NCI-H1436 (cell line): Measurements from ENCODE around the gene BAAT.
"Not testable (repeated sequence)": the region's sequence is repeated elsewhere in the genome, so short reads cannot be mapped to it uniquely, and the experiment has no call there.

Experiments used
- DNase-seq: peaks from one replicate; lab custom pipeline; 2025; lab: John Stamatoyannopoulos, UW

The BAAT gene

DNA sequence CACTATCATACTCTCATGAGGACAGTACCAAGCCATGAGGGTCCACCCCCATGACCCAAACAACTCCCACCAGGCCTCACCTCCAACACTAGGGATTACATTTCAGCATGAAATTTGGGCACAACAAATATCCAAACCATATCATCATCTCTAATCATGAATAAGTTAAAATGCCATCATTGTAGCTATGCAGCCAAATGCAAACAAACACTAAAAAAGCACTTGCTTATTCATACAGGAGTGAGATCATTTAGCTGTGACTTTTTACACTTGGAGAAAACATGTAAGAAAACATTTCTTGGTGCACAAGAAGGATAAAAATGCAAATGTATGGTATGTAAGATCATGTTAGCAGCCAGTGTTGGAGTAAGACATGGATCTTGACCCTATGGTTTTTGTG, 24.2 kb downstream of the BAAT start:
- no peak for DNase-seq

DNA sequence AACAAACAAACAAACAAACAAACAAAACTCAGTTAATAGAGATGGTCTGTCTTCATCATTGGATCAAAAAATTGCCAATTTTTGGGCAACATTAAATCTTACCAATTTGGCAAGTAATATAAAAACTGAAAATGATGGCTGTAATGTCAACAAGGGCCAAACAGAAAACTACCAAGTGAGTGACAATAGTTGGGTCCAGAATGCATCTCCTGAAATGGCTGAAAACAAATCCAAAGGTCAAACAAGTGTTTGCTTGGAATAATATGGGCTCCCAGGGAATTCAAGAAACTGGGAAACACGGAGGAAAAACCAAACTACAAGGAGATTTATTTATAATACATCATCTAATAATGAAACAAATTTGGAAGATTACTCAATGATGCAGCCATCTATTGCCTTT, 25.1 kb downstream of the BAAT start:
- DNase-seq: no peak

DNA sequence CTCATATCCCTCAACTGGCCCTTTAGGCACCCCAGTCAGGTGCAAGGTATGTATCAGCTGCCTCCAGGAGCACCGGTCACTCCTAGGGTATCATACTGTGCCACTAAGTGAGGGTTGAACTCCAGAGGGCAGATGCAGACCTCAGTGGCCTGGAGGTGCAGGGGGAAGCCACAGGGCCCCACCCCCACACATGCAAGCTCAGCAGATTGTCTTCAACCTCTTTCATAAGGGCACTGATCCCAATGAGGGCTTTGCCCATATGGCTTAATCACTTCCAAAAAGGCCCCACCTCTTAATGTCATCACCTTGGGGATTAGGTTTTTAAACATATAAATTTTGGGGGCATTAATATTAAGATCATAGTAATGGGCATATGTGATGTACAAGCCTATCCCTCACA, 28.2 kb downstream of the BAAT start:
- DNase-seq: no peak

DNA sequence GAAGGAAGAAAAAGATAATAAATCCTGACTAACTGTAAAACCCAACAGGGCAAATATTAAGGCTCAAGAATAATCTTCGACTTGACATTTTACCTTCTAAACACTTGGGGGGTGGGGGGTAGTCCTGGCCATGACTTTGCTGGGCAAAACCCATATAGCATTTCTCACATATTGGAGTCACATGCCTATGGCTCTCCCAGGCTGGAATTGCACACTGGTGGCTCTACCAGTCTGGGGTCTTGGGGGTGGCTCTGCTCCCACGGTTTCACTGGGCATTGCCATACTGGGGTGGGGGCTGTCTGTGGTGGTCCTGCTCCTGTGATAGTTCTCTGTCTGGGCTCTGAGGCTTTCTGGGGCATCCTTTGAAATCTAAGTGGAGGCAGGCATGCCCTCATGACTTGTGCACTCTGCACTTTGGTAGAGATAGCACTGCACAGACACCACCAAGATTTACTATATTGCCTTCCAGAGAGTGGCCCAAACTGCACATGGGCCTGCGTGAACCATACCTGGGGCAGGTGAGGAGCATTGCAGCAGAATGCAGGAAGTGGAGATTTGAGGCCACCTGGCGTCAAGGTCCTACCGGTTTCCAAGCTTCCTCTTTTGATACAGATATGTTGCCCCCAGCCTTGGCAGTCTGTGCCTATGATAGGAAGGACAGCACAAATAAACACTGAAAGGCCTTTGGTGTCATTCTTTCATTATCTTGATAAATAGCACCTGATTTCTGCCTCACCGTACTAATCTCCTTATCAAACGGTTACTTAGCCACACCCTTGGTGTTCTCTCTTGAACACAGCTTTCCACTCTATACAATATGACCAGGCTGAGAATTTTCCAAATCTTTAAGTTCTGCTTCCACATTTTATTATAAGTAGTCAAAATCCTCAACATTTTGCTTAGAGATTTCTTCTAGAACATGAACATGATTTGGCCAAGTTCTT, 29.8 kb downstream of the BAAT start:
- DNase-seq: no peak

DNA sequence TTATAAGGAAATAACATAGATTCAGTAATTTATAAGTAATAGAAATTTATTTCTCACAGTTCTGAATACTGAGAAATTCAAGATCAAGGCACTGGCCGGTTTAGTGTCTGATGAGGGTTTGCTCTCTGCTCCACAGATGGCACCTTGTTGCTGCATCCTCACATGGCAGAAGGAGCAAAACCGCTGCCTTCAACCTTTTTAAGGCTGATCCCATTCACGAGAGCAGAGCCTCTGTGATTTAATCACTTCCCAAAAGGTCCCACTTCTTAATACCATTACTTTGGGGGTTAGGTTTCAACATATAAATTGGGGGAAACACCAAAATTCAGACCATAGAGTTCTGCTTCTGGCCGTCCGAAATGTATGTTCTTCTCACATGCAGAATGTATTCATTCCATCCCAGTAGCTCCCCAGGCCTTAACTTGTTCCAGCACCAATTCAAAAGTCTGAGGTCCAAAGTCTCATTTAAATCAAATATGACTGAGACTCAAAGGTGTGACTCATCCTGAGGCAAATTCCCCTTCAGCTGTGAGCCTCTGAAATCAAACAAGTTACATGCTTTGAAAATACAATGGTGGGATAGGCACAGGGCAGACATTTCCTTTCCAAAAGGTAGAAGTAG, 30.6 kb downstream of the BAAT start:
- DNase-seq: no peak

DNA sequence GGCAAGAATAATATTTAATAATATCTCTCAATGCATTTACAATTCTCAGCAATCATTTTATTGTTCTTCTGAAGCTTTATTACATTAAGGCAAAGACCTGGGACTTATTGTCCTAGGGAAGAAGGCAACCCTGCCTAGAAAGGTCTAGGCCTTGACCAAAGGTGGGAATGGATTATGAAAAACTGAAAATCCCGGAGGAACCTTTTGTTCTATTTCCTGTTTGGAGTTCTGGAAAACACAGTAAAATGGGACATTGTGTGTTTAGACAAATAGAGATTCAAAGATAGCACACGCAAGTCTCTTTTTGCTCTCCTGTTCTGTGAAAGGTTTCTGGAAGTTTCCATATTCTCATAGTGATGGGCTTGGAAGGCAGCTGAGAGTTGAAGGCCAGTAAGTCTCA, 31.1 kb downstream of the BAAT start:
- DNase-seq: no peak

DNA sequence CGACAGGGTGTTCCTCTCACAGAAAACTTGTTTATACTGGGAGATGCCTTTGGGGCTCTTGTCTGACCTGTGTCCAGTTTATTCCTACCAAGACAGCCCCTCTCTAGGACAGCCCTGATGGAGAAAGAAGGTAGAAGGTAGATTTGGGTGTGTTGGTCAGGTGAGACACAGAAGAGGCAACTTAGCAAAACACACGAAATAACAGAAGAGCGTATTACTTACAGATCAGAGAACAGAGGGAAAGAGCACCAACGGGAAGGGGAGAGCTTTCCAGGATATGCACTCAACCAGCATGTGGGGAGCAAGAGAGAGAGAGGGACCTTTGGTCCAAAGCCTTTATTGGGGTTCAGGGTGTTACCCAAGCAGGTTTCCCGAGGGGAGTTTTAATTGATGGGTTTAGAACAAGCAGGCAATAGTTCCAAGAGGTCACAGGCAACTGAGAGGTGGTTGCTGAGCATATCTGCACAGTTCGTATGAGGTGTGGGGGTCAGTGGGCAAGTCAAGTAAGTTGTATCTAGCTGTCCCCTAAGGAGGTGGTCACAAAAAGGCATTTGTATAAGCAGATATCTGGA, 31.8 kb downstream of the BAAT start:
- DNase-seq: no peak

DNA sequence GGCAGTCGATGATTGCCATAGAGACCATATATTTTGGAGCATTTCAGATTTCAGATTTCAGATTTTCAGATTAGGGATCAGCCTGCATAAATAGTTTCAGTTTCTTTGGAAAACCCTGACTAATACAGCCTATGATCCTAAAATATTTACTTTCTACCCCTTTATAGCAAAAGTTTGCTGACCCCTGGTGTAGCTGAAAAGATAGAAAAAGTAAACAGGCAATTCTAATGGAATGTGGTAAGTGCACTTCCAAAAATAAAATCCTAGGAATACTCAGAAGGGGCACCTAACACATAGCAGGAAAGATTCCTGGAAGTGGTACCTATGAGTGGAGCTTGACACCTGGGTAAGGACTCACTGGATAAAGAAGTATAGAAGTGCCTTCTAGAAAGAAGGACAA, 34.5 kb downstream of the BAAT start:
- DNase-seq: no peak

DNA sequence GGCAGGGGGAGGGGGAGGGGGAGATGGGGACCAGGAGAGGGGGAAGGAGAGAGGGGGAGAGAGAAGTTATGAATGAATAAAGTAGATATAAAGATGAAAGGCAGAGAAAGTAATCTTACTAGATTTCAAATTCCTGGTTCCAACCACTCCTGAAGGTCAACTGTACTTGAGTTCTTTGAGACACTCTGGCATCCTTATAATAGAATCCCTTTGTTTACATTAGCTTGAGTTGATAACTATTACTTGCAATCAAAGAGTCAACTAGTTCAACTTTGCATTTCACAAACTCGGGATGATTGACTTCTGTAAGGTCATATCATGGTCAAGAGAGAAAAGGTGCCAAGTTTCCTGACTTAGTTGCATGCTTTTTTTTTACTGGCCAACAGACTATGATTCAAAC, 42.2 kb downstream of the BAAT start:
- no peak for DNase-seq

DNA sequence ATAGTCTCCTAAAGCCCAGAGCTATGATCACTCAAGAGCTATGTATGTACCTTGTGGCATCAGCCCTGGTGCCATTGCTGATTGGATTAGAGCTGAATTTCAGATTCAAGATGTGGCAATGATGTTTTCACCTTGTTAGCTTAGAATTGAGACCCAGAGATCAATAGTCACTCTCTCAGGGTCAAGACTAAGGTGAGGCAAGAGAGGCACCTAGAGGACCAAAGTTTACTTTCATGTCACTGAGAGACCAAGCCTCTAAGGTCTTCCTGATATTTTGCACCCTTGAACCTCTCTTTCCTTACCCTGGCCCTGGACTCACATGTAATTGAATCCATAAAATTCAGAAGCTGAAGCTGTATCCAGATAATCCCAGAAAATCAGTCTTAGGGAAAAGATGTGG, 42.8 kb downstream of the BAAT start:
- DNase-seq: no peak

DNA sequence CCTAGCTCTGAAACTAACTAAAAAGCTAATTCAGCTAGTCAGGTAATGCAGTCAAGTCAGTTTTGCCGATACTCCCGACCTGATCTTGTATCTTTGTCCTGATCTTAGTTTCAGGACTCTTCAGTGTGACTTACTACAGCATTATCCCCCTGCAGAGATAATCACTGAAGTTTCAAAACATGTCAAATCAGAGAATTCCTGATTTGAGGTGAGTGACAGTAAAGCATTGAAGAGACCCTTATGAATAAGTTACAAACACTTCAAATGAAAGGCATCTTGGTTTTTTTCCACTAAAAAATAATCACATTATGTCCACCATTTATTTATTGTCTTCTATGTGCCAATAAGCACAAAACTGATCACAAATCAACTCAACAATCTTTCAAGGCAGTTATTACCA, 47.6 kb downstream of the BAAT start:
- DNase-seq: no peak

DNA sequence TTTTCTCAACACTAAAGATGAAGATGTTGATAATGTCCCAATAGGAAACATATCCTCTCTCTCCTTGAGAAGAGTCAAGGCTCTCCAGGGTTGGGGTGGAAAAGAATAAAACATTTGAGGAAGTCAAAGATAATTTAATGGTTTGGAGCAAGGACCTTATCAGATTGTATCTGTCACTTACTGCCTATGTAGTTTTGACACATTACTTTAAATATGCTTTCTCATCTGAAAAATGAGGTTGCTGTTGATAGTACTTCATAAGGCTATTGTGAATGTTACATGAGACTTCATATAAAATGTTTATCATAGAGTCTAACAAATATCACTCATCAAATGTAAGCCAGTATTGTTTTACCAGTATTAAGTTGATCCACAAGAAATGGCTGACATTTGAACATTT, 48.7 kb downstream of the BAAT start:
- DNase-seq: no peak

DNA sequence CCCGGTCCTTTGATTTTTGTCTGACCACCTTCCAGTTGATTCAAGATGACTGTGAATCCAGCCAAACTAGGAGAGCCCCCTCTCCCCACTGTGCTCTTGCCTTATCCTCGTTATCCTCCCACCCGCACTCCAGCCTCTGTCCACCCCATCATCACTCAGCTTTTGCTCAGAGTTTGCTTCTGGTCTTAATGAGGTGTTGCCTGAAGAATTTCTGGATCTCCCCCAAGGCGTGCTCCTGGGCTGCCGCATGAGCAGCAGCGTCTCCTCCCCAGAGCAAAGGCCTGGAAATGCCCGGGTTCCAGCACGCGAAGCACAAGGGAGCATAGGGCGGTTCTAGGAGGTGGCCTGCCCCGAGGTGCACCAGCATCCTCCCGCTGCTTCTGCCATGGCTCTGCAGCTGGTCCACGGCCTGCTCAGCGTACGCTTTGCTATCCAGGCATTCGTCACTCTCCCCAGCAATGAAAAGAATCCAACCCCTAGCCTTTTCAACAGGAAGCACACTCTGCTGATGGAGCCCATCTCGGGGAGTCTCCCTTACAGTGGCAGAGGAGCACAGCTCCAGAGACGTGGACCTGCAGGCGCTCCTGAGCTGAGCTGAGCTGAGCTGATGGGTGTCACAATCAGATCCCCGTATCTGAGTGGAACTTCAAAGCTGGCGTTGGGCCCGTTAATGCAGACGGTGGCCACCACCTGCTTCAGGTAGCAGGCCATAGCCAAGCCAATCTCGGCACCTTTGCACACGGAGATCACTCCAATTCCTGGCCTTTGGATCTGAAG, 50.7 kb downstream of the BAAT start:
- no peak for DNase-seq

DNA sequence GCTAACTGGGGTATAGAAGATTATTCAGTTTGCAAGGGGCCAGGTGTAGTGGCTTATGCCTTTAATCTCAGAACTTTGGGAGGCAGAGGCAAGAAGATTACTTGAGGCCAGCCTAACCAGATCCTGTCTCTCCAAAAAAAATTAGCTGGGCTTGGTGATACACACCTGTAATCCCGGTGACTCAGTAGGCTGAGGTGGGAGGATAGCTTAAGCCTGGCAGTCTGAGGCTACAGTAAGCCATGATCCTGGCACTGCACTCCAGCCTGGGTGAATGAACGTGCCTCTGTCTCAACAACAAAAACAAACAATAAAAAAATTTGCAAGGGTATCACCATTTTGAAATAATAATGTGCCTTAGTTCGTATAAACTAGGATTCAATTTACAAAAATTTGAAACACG, 51.3 kb downstream of the BAAT start:
- no peak for DNase-seq

DNA sequence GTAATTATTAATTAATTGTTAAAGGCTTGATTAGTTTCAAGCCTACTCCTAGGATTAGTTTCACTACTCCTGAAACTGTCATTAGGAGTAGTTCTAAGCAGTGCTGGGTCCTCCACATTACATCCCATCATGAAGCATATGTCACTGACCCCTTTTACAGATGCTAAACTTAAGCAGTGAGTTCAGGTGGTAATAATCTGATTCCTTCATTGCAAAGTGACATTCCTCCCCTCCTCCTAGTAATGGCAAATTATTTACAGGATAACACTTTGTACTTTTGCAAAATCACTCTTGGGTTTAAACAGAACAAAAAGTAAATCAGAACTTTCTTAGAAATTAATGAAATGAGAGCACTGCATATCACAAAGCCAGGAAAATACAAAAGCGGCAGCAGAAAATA, 52.4 kb downstream of the BAAT start:
- no peak for DNase-seq

DNA sequence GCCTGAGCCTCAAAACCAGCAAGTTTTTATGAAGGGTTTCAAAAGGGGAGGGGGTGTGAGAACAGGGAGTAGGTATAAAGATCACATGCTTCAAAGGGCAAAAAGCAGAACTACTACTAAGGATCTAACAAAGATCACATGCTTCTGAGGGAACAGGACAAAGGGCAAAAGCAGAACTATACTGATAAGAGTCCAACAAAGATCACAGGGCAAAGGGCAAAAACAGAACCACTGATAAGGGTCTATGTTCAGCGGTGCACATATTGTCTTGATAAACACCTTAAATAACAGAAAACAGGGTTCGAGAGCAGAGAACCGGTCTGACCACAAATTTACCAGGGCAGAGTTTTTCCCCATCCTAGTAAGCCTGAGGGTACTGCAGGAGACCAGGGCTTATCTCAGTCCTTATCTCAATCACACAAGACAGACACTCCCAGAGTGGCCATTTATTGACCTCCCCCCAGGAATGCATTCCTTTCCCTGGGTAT, 57.3 kb downstream of the BAAT start:
- DNase-seq: not testable (repeated sequence)

DNA sequence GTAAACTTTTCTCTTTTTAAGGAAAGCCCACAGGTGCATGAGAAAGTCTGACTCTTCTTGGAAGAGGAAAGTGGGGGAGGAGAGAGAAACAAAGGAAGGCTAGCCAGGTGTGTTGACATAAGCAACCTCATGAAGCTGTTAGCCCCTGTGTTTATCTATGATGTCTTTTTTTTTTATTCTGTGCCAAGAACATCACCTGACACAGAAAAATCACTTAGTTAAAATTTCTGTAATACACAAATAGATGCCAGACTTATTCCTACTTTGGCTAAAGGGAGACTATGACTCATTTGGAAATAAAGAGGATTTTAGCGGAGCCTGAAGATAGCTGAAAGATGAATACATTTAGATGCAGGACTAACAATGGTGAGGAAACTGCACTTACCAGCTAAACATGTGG, 58.3 kb downstream of the BAAT start:
- DNase-seq: peak; percentile 19

DNA sequence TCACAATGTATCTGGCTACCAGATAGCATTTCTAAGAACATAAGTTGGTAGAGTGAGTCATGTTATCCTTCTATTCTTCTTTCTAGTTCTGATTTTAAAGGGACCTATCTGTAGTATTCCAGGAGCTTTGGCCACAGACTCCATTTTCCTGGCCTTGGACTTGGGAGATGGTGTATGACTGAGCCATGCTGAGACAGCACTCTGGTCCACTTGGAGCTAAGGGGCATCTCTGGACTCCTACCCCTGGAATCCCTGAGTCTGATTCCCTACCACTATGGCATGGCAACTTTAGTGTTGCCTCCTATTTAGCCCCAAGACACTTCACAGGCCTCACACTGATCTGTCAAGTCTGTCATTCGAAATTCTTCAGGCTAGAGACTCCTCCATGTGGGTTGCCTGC, 58.8 kb downstream of the BAAT start:
- DNase-seq: no peak

DNA sequence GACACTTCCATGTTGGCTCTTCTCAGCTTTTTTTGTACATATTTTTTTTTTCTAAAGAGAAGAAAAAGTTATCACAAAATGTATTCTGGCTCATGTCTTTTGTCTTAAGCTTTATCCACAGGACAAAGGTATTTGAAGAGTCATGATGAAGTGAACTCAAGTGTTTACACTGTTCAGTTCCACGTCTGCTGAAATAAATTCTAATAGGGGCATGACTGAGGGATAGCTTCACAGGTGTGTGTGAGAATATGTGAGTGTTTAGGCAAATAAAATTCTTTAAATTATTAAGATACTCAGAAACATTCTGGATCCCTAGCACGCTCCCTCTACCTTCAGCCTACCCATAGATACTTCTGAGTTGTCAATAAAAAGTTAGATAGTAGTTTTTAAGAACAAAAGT, 59.8 kb downstream of the BAAT start:
- DNase-seq: no peak

DNA sequence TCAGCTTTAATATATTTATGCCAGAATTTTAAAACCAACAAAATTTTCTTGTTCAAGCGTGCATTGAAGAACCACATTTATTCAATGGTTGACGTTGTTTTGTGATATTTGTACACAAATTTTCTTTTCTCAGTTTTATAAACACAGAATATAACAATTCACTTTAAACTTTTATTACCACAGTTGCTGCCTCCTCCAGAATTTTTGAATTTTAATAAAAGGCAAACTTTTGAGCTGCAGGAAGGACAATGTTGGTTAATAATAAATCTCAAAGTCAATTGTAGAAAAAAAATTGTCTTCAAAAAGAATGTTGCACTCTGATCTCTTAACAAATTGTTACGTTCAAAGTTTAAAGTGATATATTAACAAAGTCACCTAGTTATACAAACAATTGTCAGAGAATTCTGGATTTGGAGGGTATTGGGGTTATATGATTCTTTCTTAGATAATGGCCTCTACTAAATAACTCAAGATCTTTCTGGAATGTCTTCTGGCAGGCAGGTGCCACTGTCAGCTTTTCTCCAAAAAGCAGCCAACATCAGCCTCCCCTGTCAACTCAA, 60.5 kb downstream of the BAAT start:
- no peak for DNase-seq

DNA sequence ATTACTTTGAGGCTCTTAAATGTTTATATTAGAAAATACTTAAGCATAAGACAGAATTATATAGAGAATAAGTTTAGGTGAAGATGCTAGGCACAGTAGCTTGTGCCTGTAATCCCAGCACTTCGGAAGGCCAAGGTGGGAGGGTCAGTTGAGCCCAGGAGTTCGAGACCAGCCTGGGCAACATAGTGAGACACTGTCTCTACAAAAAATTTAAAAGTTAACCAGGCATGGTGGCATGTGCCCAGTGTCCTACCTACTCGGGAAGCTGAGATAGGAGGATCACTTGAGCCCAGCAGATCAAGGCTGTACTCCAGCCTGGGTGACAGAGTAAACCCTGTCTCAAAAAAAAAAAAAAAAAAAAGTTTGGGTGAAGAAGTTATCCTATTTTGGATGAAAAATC, 61.7 kb downstream of the BAAT start:
- DNase-seq: no peak

DNA sequence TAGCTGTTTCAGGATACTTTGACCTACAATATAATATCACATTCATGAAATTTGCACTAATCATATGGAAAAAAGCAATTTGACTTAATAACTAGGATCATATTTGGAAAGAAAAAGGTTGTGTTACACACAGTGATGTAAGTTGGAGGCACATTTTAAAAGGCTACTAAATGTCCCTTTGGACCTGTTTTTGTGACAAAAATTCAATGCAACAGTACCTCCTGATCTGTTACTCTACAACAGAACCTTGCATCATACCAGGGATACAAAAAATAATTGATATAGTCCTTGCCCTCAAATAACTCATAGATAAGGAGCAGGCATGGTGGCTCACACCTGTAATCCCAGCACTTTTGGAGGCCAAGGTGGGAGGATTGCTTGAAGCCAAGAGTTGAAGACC, 67.1 kb downstream of the BAAT start:
- no peak for DNase-seq
